Esophagus squamous epithelium (tissue), 4 donors: ENCODE results near the gene DENND1A.

Experiments
- POLR2A ChIP-seq, 4 donors: fragments of 450-650 bp; IDR thresholded peaks; one replicate each; pipeline ENCODE4 v1.6.1; 2017; ENCODE audit warnings: antibody characterized with exemption in 4 of 4, mild to moderate bottlenecking in 4 of 4, moderate library complexity in 3 of 4
- TF ChIP-seq, protein P1 (sequence below), 6 experiments: fragments of 450-650 bp in 4 of 6; fragments of 200-600 bp in 2 of 6; sonication (generic) in 2 of 6; IDR thresholded peaks; one replicate each; pipeline ENCODE4 v1.5.1; 2016 to 2019; ENCODE audit warnings: antibody characterized with exemption in 6 of 6, mild to moderate bottlenecking in 4 of 6, moderate library complexity in 4 of 6

DNA sequence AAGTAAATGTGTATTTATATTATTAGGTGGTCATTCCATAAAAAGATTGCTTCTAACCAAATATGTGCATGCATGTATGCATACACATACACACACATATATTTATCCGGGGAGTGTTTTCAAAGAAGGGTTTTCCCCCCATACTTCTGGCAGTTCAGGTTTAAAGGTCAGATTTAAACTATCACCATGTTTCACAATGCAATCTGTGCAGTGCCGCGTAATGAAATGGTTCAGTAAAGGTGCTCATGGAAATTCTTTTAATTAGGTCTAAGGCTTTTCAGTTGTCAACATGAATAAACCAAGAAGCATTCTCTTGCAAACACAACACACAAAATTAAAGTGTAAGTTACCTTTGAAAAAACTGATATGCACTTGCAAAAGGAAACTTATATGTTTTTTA is 362.9 kb downstream of the DENND1A start:
- TF ChIP-seq, protein P1, sequence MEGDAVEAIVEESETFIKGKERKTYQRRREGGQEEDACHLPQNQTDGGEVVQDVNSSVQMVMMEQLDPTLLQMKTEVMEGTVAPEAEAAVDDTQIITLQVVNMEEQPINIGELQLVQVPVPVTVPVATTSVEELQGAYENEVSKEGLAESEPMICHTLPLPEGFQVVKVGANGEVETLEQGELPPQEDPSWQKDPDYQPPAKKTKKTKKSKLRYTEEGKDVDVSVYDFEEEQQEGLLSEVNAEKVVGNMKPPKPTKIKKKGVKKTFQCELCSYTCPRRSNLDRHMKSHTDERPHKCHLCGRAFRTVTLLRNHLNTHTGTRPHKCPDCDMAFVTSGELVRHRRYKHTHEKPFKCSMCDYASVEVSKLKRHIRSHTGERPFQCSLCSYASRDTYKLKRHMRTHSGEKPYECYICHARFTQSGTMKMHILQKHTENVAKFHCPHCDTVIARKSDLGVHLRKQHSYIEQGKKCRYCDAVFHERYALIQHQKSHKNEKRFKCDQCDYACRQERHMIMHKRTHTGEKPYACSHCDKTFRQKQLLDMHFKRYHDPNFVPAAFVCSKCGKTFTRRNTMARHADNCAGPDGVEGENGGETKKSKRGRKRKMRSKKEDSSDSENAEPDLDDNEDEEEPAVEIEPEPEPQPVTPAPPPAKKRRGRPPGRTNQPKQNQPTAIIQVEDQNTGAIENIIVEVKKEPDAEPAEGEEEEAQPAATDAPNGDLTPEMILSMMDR (IDR thresholded peaks at IDR 0.05), result no peak
- no peak for TF ChIP-seq POLR2A (IDR thresholded peaks at IDR 0.05)
